ENCODE results near the gene SRXN1.

The SRXN1 gene

GRCh38 chr20:611843-612185 lies 41.2 kb downstream of the SRXN1 start:
- Histone ChIP-seq H3K27ac (no peak overlapping the region), H3K4me3 (no peak overlapping the region)
- DNase-seq (ENCODE audit: low spot score), result no peak
- TF ChIP-seq, protein P1, sequence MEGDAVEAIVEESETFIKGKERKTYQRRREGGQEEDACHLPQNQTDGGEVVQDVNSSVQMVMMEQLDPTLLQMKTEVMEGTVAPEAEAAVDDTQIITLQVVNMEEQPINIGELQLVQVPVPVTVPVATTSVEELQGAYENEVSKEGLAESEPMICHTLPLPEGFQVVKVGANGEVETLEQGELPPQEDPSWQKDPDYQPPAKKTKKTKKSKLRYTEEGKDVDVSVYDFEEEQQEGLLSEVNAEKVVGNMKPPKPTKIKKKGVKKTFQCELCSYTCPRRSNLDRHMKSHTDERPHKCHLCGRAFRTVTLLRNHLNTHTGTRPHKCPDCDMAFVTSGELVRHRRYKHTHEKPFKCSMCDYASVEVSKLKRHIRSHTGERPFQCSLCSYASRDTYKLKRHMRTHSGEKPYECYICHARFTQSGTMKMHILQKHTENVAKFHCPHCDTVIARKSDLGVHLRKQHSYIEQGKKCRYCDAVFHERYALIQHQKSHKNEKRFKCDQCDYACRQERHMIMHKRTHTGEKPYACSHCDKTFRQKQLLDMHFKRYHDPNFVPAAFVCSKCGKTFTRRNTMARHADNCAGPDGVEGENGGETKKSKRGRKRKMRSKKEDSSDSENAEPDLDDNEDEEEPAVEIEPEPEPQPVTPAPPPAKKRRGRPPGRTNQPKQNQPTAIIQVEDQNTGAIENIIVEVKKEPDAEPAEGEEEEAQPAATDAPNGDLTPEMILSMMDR (IDR thresholded peaks at IDR 0.05), result no peak

GRCh38 chr20:611047-611842 lies 41.8 kb downstream of the SRXN1 start:
- H3K27ac ChIP-seq, result no peak overlapping the region
- no peak for DNase-seq (ENCODE audit: low spot score)
- TF ChIP-seq, protein P1 (IDR thresholded peaks at IDR 0.05), result no peak
- H3K4me3 ChIP-seq, result no peak overlapping the region

DNA sequence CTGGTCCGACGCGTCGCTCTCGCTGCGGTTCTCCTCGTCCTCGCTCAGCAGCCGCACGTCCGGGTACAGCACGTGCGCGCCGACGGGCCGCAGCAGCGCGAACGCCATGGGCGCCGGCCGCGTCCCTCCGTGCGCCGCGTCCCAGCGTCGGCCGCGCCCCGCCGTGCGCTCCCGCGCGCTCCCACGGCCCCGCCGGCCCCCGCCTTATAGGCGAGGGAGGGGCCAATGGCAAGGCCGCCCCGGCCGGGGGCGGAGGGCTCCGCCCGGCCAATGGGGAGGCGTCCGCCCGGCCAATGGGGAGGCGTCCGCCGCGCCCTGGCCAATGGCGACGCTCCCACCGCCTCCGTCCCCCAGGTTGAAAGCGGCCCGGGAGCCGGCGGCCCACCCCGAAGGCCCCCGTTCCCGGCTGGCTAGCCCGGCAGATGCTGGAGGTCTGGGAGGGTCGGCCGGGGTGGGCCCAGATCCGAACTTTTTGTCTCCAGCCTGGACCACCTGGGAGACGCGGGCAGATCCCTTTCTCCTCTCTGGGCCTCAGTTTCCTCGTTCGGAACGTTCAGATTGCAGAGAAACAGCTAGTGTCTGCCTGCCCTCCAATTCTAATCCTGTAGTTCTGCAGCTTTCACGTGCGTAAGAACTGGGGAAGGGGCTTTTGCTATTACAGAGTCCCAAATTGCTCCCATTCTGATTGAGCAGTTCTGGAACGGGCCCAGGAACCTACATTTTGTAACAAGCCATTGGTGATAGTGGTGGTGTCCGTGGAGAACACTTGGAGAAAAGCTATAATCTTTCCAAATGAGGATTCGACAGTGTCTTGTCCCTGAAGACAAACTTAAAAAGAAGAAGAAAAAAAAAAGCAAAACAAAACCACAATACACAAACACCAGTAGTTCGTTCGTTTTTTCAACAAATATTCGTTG lies 42.6 kb downstream of the SRXN1 start, which contains the start of gene TCF15:
Gene TCF15 (minus strand): TSS at position 180 of the 917 bp plus-strand sequence. CDS start 72 bp downstream, at position 108.
- no peak within 1 kb of the TSS for H3K27ac ChIP-seq
- TF ChIP-seq, protein P1 (IDR thresholded peaks at IDR 0.05), result no peak
- peak within 1 kb of the TSS; percentile 61 for H3K4me3 ChIP-seq
- DNase-seq (ENCODE audit: low spot score), result no peak

- H3K27ac ChIP-seq, result no peak overlapping the region
- TF ChIP-seq, protein P1 (IDR thresholded peaks at IDR 0.05), result no peak
- no peak for DNase-seq (ENCODE audit: low spot score)
- H3K4me3 ChIP-seq, result peak overlapping the region; percentile 61
These were observed 43.5 kb downstream of the SRXN1 start for GRCh38 chr20:609371-609964.

DNA sequence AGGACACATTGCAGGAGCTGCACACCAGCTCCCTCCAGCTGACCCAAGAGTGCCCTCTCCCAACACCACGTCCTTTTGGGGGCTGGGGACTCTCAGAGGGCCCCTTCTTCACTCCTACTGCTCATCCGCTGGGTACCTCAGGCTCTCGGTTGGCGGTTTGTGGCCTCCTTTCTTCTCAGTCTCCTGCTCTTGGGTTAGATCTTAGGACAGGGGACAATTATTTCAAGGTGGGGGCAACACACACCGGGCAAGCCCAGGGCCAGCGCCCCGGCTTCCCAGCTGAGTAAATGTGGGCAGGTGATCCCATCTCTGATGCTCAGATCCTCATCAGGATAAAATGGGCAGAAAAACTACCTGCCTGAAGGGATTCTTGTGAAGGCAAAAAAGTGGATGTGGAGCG lies 44.0 kb downstream of the SRXN1 start:
- DNase-seq (ENCODE audit: low spot score), result no peak
- TF ChIP-seq, protein P1 (IDR thresholded peaks at IDR 0.05), result no peak
- H3K27ac ChIP-seq, result no peak overlapping the region
- H3K4me3 ChIP-seq, result peak overlapping the region; percentile 61

- TF ChIP-seq, protein P1 (IDR thresholded peaks at IDR 0.05), result no peak
- H3K27ac ChIP-seq, result no peak overlapping the region
- DNase-seq (ENCODE audit: low spot score), result no peak
- no peak overlapping the region for H3K4me3 ChIP-seq
These were observed 45.5 kb downstream of the SRXN1 start for GRCh38 chr20:607476-607875.
